Tibial nerve (tissue), 4 donors: ENCODE data around the gene AKR1A1. TPM values are rescaled to one million over a fixed set of nuclear protein-coding genes. Genes with fewer than 3 reads are reported as not detected.

ENCODE experiments used
- DNase-seq, 2 donors: peaks; one replicate each; pipeline ENCODE4 v3.0.0-alpha.2; 2019; ENCODE audit warnings: low spot score in 2 of 2
- H3K27ac ChIP-seq, 4 donors: fragments of 200-600 bp; sonication (generic) in 3 of 4; one replicate each; pipeline ENCODE4 v1.5.1; 2017 to 2019; ENCODE audit warnings: mild to moderate bottlenecking in 1 of 4
- H3K27me3 ChIP-seq, 2 donors: fragments of 200-600 bp; sonication (generic) in 1 of 2; one replicate each; pipeline versions ENCODE4 v1.5.1 to v1.6.0; 2017 to 2019
- H3K36me3 ChIP-seq, 3 donors: fragments of 200-600 bp; sonication (generic); one replicate each; pipeline ENCODE4 v1.5.1; 2018 to 2019
- H3K4me1 ChIP-seq, 4 donors: fragments of 200-600 bp; sonication (generic) in 3 of 4; one replicate each; pipeline ENCODE4 v1.5.1; 2017 to 2019
- H3K4me3 ChIP-seq, 4 donors: fragments of 200-600 bp; sonication (generic) in 3 of 4; one replicate each; pipeline ENCODE4 v1.5.1; 2017 to 2019; ENCODE audit warnings: mild to moderate bottlenecking in 1 of 4, moderate library complexity in 1 of 4
- H3K9me3 ChIP-seq, 4 donors: fragments of 200-600 bp; sonication (generic) in 3 of 4; one replicate each; pipeline ENCODE4 v1.5.1; 2017 to 2019
- CTCF ChIP-seq, 5 experiments: fragments of 200-600 bp in 3 of 5; fragments of 450-650 bp in 2 of 5; sonication (generic) in 3 of 5; IDR thresholded peaks; one replicate each; pipeline ENCODE4 v1.5.1; 2016 to 2019; ENCODE audit warnings: antibody characterized with exemption in 5 of 5, mild to moderate bottlenecking in 3 of 5, moderate library complexity in 2 of 5
- EP300 ChIP-seq, 2 donors: sonication (generic); formaldehyde crosslinking; IDR thresholded peaks; one replicate each; pipeline ENCODE4 v1.6.1; 2017; ENCODE audit warnings: antibody characterized with exemption in 2 of 2, mild to moderate bottlenecking in 1 of 2
- POLR2A ChIP-seq, 2 donors: fragments of 450-650 bp; IDR thresholded peaks; one replicate each; pipeline ENCODE4 v1.6.1; 2017; ENCODE audit warnings: antibody characterized with exemption in 2 of 2, mild to moderate bottlenecking in 2 of 2, moderate library complexity in 2 of 2
- WGBS, 2 donors: methylation state at CpG; one replicate each; pipeline ENCODE4 v1.1.5; 2018; 5-methylcytosine and 5-hydroxymethylcytosine counted together
- small RNA-seq: library from RNA; depleted of rRNA; stranded (forward); fragments of <200 nt; gene quantifications from one replicate; pipeline ENCODE3, GENCODE V24; 2016
- total RNA-seq, 4 donors: library from RNA; depleted of rRNA; stranded (reverse); fragments of >200 nt; gene quantifications; one replicate each; pipeline ENCODE4 v1.1.0, GENCODE V29; 2016

AKR1A1 gene
- total RNA-seq, 4 donors from 2014 or later, result 53.1 to 69.5 (median 63.5) TPM

- H3K27me3 ChIP-seq, result no peaks in the 10 kb centered on the region
- TF ChIP-seq CTCF (IDR thresholded peaks at IDR 0.05) (no peak), POLR2A (IDR thresholded peaks at IDR 0.05) (no peak), EP300 (IDR thresholded peaks at IDR 0.05) (no peak)
- H3K9me3 ChIP-seq, result no peaks in the 10 kb centered on the region
- peaks cover 0 to 5% (median 0%) of the 10 kb centered on the region in 4 donors for H3K4me1 ChIP-seq
- WGBS, 2 donors, result 83 to 92% methylated on average over 8 of the region's 8 CpGs
- no peak overlapping the region for H3K4me3 ChIP-seq
- DNase-seq, result no peak
- H3K27ac ChIP-seq, result no peak overlapping the region
- peaks cover 0 to 82% (median 33%) of the 10 kb centered on the region in 3 donors for H3K36me3 ChIP-seq
Measured at GRCh38 chr1:45612941-45613579, 62.4 kb downstream of the AKR1A1 start.

DNA sequence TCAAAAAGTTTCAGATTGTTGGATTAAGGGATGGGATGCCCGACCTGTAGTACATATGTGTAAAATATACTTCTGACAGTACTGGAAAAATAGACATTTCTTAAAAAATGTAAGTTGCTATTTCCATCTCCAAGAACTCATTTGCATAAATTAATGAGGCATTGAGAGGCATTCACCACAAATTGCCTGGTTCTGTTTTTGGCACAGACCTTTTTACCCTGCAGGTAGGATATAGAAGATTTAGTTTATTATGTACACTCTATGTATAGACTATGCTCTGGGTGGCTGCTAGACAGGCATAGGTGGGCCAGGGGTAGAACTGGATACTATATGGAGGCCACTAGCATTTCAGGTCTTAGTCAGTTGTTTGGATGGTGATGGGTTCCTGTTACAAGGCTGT lies 65.3 kb downstream of the AKR1A1 start:
- TF ChIP-seq EP300 (IDR thresholded peaks at IDR 0.05) (no peak), POLR2A (IDR thresholded peaks at IDR 0.05) (no peak), CTCF (IDR thresholded peaks at IDR 0.05) (no peak)
- Histone ChIP-seq H3K36me3 (peaks cover 0 to 83% (median 26%) of the 10 kb centered on the region in 3 donors), H3K9me3 (no peaks in the 10 kb centered on the region), H3K4me3 (no peak overlapping the region), H3K4me1 (no peaks in the 10 kb centered on the region), H3K27ac (no peak overlapping the region), H3K27me3 (no peaks in the 10 kb centered on the region)
- no peak for DNase-seq
- 73 to 97% methylated on average over 1 of the region's 1 CpG for whole genome bisulfite sequencing, 2 donors

DNA sequence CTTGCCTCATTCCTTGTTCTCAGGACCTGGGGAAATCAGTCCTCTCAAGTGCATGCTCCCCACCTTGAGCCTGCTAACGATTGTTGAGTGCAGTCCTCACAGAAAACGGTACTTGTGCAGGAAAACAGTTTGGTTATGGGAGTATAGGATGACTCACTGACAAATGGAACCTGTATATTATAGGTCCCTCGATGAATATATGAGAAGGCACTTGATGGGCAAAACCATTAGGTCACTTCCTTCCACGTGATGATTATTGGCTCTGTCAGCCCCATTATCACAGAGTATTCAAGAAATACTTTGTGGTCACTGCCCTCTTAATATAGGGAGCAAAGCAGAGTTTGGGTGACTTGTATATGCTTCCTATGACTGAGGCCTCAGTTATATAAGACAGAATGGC lies 67.0 kb downstream of the AKR1A1 start:
- Histone ChIP-seq H3K27ac (no peak overlapping the region), H3K27me3 (no peaks in the 10 kb centered on the region), H3K4me3 (no peak overlapping the region), H3K36me3 (peaks cover 0 to 93% (median 26%) of the 10 kb centered on the region in 3 donors), H3K4me1 (peaks cover 0 to 16% (median 2%) of the 10 kb centered on the region in 4 donors), H3K9me3 (no peaks in the 10 kb centered on the region)
- TF ChIP-seq POLR2A (IDR thresholded peaks at IDR 0.05) (no peak), EP300 (IDR thresholded peaks at IDR 0.05) (no peak), CTCF (IDR thresholded peaks at IDR 0.05) (no peak)
- DNase-seq, result no peak
- 73 to 78% methylated on average over 4 of the region's 4 CpGs for WGBS, 2 donors

- WGBS, 2 donors, result 62 to 66% methylated on average over 8 of the region's 8 CpGs
- peak; percentile 68 to 75 for TF ChIP-seq EP300 (IDR thresholded peaks at IDR 0.05)
- TF ChIP-seq CTCF (IDR thresholded peaks at IDR 0.05), result no peak
- no peaks in the 10 kb centered on the region for H3K9me3 ChIP-seq
- peaks cover 0 to 33% (median 2%) of the 10 kb centered on the region in 4 donors for H3K4me1 ChIP-seq
- no peak for DNase-seq
- H3K36me3 ChIP-seq, result peaks cover 0 to 94% (median 32%) of the 10 kb centered on the region in 3 donors
- H3K4me3 ChIP-seq, result no peak overlapping the region
- peak overlapping the region in 2 of 4 donors; percentile 36 to 76 for H3K27ac ChIP-seq
- H3K27me3 ChIP-seq, result no peaks in the 10 kb centered on the region
Measured at GRCh38 chr1:45619149-45619921, 68.7 kb downstream of the AKR1A1 start.

Small RNAs within 50 kb of the gene (small RNA-seq; reads per million reads assigned to genes)
- not detected for gene AL355480.1
- gene AL355480.2, result not detected
- gene AL355480.3, result not detected
- gene AL355480.4, result not detected

Other genes starting within 250 kb of the AKR1A1 start
- gene HPDL, start 223.9 kb upstream of the AKR1A1 start, total RNA-seq, result 1 to 10 TPM in 3 of 4 donors, not detected in 1; 1.7 to 2.4 (median 1.7) TPM
- gene TOE1, start 210.7 kb upstream of the AKR1A1 start, total RNA-seq, result 10 to 100 TPM in 2 of 4 donors, 1 to 10 TPM in 2; 7.4 to 16.7 (median 12.3) TPM
- gene MUTYH, start 210.4 kb upstream of the AKR1A1 start, total RNA-seq, result 10 to 100 TPM; 34.7 to 62.2 (median 46.0) TPM
- gene TESK2, start 59.7 kb upstream of the AKR1A1 start, total RNA-seq, result 10 to 100 TPM in 1 of 4 donors, 1 to 10 TPM in 3; 3.9 to 11.7 (median 8.5) TPM
- 1 to 10 TPM in 2 of 4 donors, under 1 TPM in 1, not detected in 1; 0.42 to 2.9 (median 1.1) TPM for gene CCDC163, start 50.8 kb upstream of the AKR1A1 start, total RNA-seq
- gene MMACHC, start 50.5 kb upstream of the AKR1A1 start, total RNA-seq, result 1 to 10 TPM; 3.6 to 4.2 (median 4.0) TPM
- gene PRDX1, start 28.9 kb upstream of the AKR1A1 start, total RNA-seq, result 100 to 1,000 TPM; 160 to 225 (median 203) TPM
- 100 to 1,000 TPM in 1 of 4 donors, 10 to 100 TPM in 3; 71.2 to 105 (median 80.6) TPM for gene NASP, start 33.2 kb downstream of the AKR1A1 start, total RNA-seq
- 1 to 10 TPM in 3 of 4 donors, under 1 TPM in 1; 0.44 to 5.9 (median 4.3) TPM for gene CCDC17, start 73.2 kb downstream of the AKR1A1 start, total RNA-seq
- 100 to 1,000 TPM; 107 to 148 (median 128) TPM for gene GPBP1L1, start 135.7 kb downstream of the AKR1A1 start, total RNA-seq
- 10 to 100 TPM; 10.2 to 28.6 (median 15.4) TPM for gene TMEM69, start 137.4 kb downstream of the AKR1A1 start, total RNA-seq
- gene IPP, start 199.8 kb downstream of the AKR1A1 start, total RNA-seq, result 10 to 100 TPM in 3 of 4 donors, 1 to 10 TPM in 1; 8.4 to 15.3 (median 13.9) TPM